ENCODE measurements around the gene FGR.

FGR gene

GRCh38 chr1:27590917-27591508 lies 44.0 kb downstream of the FGR start:
- no peak for DNase-seq (ENCODE audit: extremely low read depth, low read depth)
- TF ChIP-seq, protein P1, sequence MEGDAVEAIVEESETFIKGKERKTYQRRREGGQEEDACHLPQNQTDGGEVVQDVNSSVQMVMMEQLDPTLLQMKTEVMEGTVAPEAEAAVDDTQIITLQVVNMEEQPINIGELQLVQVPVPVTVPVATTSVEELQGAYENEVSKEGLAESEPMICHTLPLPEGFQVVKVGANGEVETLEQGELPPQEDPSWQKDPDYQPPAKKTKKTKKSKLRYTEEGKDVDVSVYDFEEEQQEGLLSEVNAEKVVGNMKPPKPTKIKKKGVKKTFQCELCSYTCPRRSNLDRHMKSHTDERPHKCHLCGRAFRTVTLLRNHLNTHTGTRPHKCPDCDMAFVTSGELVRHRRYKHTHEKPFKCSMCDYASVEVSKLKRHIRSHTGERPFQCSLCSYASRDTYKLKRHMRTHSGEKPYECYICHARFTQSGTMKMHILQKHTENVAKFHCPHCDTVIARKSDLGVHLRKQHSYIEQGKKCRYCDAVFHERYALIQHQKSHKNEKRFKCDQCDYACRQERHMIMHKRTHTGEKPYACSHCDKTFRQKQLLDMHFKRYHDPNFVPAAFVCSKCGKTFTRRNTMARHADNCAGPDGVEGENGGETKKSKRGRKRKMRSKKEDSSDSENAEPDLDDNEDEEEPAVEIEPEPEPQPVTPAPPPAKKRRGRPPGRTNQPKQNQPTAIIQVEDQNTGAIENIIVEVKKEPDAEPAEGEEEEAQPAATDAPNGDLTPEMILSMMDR (IDR thresholded peaks at IDR 0.05; ENCODE audit: low read depth, low read length, missing control alignments) = no peak
- no peak overlapping the region for H3K4me3 ChIP-seq (replicated peaks; ENCODE audit: low read depth, low read length)

GRCh38 chr1:27589841-27590426 lies 45.1 kb downstream of the FGR start:
- no peak for DNase-seq (ENCODE audit: extremely low read depth, low read depth)
- H3K4me3 ChIP-seq (replicated peaks; ENCODE audit: low read depth, low read length) = no peak overlapping the region

DNA sequence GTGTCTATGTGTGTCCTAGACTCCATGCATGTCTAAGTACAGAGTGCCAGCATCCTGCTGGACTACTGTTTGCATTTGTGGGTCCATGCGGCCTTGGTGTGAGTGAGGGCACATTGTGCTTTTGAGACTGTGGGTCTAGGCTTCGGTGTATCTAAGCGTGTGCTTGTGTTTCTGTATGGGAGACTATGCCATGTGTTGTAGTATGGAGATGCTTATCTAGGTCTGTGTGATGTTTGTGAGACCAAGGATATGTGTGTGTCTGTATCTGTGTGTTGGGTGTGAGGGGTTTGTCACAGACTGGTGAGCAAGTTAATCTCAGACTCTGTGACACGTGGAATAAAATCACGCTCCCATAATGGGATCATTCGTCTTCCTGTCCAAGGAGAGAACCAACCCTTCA lies 45.5 kb downstream of the FGR start:
- TF ChIP-seq, protein P1 (IDR thresholded peaks at IDR 0.05; ENCODE audit: low read depth, low read length, missing control alignments) = no peak
- DNase-seq (ENCODE audit: extremely low read depth, low read depth) = no peak
- H3K4me3 ChIP-seq (replicated peaks; ENCODE audit: low read depth, low read length) = no peak overlapping the region

More at GRCh38 chr1:27589841-27590426, 45.1 kb downstream of the FGR start:
- TF ChIP-seq, protein P1 (IDR thresholded peaks at IDR 0.05; ENCODE audit: low read depth, low read length, missing control alignments) = no peak

DNA sequence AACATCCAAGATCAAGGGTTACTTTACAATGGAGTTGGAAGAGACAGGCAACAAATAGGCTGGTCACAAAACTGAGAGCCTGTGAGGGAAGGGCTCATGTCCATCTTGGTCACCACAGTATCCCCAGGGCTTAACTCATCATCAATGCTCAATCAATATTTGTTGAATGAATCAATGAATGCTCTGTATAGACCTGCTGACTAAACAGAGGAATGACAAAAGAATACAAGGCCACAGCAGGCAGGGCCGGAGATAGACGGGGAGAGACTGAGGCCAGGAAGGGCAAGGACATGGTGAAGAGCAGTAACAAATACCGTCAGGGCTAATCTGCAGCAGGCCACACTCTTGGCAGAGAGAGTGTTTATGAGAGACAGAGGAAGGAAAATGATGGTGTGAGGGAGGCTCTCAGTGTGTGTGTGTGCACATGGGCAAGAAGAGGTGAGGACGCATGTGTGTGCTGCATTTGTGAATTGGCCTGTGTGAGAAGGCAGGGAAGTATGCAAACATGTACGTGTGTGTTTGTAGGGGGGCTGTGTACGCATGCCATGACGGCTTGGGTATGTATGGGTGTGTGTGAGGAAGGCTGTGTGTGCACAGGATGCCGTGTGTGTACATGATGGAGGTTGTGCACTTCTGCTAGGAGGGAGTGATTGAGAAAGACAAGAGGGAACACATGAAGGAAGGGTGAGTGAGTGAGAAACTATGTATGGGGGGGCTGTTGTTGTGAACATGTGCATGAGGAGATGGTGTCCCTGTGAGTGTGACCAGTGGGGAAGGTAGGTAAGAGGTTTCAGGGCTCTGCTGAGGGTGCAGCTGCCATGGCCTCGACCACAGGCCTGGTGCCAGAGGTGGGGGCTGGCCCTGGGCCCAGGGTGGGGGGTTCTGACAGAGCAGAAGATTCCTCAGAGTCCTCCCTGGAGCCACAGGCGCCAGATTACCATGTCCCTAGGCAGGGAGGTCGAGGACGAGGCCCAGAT lies 46.4 kb downstream of the FGR start:
- no peak overlapping the region for H3K4me3 ChIP-seq (replicated peaks; ENCODE audit: low read depth, low read length)
- TF ChIP-seq, protein P1 (IDR thresholded peaks at IDR 0.05; ENCODE audit: low read depth, low read length, missing control alignments) = no peak
- DNase-seq (ENCODE audit: extremely low read depth, low read depth) = no peak

DNA sequence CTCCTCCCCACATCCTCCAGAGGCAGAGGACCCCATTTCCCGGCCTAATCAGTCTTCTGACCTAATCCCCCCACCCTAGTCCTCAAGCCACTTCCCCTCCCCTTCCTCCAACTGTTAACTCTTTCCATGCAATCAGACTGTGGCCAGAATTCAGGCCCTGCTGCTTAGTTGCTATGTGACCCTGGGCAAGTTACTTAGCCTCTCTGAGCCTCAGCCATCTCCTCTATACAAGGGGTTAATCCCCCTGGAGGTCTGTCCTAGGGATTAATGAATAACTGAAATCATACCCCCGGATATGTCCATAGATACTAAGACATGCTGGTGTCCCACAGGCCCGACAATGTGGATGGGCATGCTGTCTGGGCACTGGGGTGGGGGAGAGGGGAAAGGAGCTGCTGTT lies 49.3 kb downstream of the FGR start:
- TF ChIP-seq, protein P1 (IDR thresholded peaks at IDR 0.05; ENCODE audit: low read depth, low read length, missing control alignments) = no peak
- H3K4me3 ChIP-seq (replicated peaks; ENCODE audit: low read depth, low read length) = no peak overlapping the region
- no peak for DNase-seq (ENCODE audit: extremely low read depth, low read depth)

GRCh38 chr1:27584453-27584852 lies 50.5 kb downstream of the FGR start:
- TF ChIP-seq, protein P1 (IDR thresholded peaks at IDR 0.05; ENCODE audit: low read depth, low read length, missing control alignments) = no peak
- no peak overlapping the region for H3K4me3 ChIP-seq (replicated peaks; ENCODE audit: low read depth, low read length)
- DNase-seq (ENCODE audit: extremely low read depth, low read depth) = no peak
